Astrocyte (in vitro differentiated cells and primary cell): ENCODE results near the gene NLE1. TPM values are rescaled to one million over a fixed set of nuclear protein-coding genes. Genes with fewer than 3 reads are reported as not detected.

Experiments
- DNase-seq: peaks from one replicate; pipeline ENCODE4 v3.0.0-alpha.2; 2010; ENCODE audit warnings: low read depth
- FAIRE-seq: peaks from 2 replicates; lab custom pipeline; 2011; peaks lifted over from hg19 to GRCh38; lab: Jason Lieb, UNC
- H2AFZ ChIP-seq: 2 replicates; pipeline ENCODE4 v1.6.0; 2012; ENCODE audit warnings: low read depth, low read length, inconsistent platforms
- H3K27ac ChIP-seq: 2 replicates; pipeline ENCODE4 v1.5.1; 2011; ENCODE audit warnings: low read depth, low read length, inconsistent platforms
- H3K27me3 ChIP-seq: 2 replicates; pipeline ENCODE4 v1.6.0; 2011; ENCODE audit warnings: low read length, inconsistent platforms; ENCODE audit not compliant: insufficient read depth
- H3K36me3 ChIP-seq: 2 replicates; pipeline ENCODE4 v1.5.1; 2011; ENCODE audit warnings: low read length, inconsistent platforms; ENCODE audit not compliant: insufficient read depth
- H3K4me1 ChIP-seq: 2 replicates; pipeline ENCODE4 v1.5.1; 2011; ENCODE audit warnings: low read length, inconsistent platforms; ENCODE audit not compliant: insufficient read depth
- H3K4me2 ChIP-seq: 2 replicates; pipeline ENCODE4 v1.6.0; 2012; ENCODE audit warnings: low read length, inconsistent platforms
- H3K4me3 ChIP-seq: 2 replicates; pipeline ENCODE4 v1.5.1; 2011; ENCODE audit warnings: low read depth, mild to moderate bottlenecking, low read length, inconsistent platforms; ENCODE audit not compliant: insufficient read depth
- H3K79me2 ChIP-seq: 2 replicates; pipeline ENCODE4 v1.6.0; 2012; ENCODE audit warnings: mild to moderate bottlenecking, low read length, inconsistent platforms; ENCODE audit not compliant: insufficient read depth
- H3K9ac ChIP-seq: 2 replicates; pipeline ENCODE4 v1.6.0; 2012; ENCODE audit warnings: mild to moderate bottlenecking, low read length, inconsistent platforms
- H3K9me3 ChIP-seq: 2 replicates; pipeline ENCODE4 v1.5.1; 2012; ENCODE audit warnings: low read depth, mild to moderate bottlenecking, low read length, inconsistent platforms; ENCODE audit not compliant: insufficient read depth
- H4K20me1 ChIP-seq: 2 replicates; pipeline ENCODE4 v1.6.0; 2012; ENCODE audit warnings: low read length, inconsistent platforms; ENCODE audit not compliant: insufficient read depth
- H3K27ac Mint-ChIP-seq: one replicate; pipeline ENCODE4 v1.8.0; 2021; ENCODE audit warnings: mild to moderate bottlenecking, mixed read lengths; ENCODE audit not compliant: unreplicated experiment
- H3K27me3 Mint-ChIP-seq: one replicate; pipeline ENCODE4 v1.8.0; 2021; ENCODE audit warnings: low read depth, mixed read lengths; ENCODE audit not compliant: unreplicated experiment
- H3K36me3 Mint-ChIP-seq: one replicate; pipeline ENCODE4 v1.8.0; 2021; ENCODE audit warnings: low read depth, mixed read lengths; ENCODE audit not compliant: unreplicated experiment
- H3K4me1 Mint-ChIP-seq: one replicate; pipeline ENCODE4 v1.8.0; 2021; ENCODE audit warnings: low read depth, mixed read lengths; ENCODE audit not compliant: unreplicated experiment
- H3K4me3 Mint-ChIP-seq: one replicate; pipeline ENCODE4 v1.8.0; 2021; ENCODE audit warnings: mild to moderate bottlenecking, moderate library complexity, mixed read lengths; ENCODE audit not compliant: unreplicated experiment
- H3K9me3 Mint-ChIP-seq: one replicate; pipeline ENCODE4 v1.8.0; 2021; ENCODE audit warnings: mild to moderate bottlenecking, mixed read lengths; ENCODE audit not compliant: unreplicated experiment
- EZH2 ChIP-seq: IDR thresholded peaks from 2 replicates; pipeline ENCODE4 v1.6.1; 2012; ENCODE audit warnings: mild to moderate bottlenecking, low read length, inconsistent platforms; ENCODE audit not compliant: insufficient read depth
- total RNA-seq: library from RNA; stranded (reverse); gene quantifications from 2 replicates; pipeline ENCODE4 v1.2.1, GENCODE V29; 2021
- TF ChIP-seq, protein P1 (sequence below): IDR thresholded peaks from 2 replicates; pipeline ENCODE4 v1.5.1; 2011; ENCODE audit warnings: low read depth, mild to moderate bottlenecking, inconsistent platforms, low read length, moderate library complexity; ENCODE audit not compliant: insufficient read depth

NLE1 gene
- total RNA-seq, 1 donor from 2014 or later = 19.8 TPM

DNA sequence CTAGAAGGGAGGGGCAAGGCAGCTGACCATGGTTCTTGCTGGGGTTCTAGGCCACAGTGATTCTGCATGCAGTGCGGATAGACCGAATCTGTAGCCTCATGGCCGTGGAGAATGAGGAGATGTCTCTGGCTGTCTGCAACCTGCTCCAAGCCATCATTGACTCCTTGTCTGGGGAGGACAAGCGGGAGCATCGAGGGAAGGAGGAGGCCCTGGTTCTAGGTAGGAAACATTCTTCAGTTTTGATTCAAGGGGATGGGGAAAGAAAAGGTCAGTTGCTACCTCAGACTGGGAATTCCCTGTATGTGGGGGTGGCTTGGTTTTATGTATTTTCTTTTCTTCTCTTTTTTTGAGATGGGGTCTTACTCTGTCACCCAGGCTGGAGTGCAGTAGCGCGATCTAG is 13.1 kb upstream of the NLE1 start:
- no peak overlapping the region for H3K27ac ChIP-seq
- H3K4me3 ChIP-seq = no peak overlapping the region
- H3K4me3 Mint-ChIP-seq = no peak overlapping the region
- peaks cover 3% of the 10 kb centered on the region for H3K27me3 ChIP-seq
- no peak for DNase-seq
- no peak for FAIRE-seq
- no peak overlapping the region for H2AFZ ChIP-seq
- H3K9ac ChIP-seq = no peak overlapping the region
- TF ChIP-seq, protein P1, sequence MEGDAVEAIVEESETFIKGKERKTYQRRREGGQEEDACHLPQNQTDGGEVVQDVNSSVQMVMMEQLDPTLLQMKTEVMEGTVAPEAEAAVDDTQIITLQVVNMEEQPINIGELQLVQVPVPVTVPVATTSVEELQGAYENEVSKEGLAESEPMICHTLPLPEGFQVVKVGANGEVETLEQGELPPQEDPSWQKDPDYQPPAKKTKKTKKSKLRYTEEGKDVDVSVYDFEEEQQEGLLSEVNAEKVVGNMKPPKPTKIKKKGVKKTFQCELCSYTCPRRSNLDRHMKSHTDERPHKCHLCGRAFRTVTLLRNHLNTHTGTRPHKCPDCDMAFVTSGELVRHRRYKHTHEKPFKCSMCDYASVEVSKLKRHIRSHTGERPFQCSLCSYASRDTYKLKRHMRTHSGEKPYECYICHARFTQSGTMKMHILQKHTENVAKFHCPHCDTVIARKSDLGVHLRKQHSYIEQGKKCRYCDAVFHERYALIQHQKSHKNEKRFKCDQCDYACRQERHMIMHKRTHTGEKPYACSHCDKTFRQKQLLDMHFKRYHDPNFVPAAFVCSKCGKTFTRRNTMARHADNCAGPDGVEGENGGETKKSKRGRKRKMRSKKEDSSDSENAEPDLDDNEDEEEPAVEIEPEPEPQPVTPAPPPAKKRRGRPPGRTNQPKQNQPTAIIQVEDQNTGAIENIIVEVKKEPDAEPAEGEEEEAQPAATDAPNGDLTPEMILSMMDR = no peak
- no peak for TF ChIP-seq EZH2
- H3K4me1 Mint-ChIP-seq = peaks cover 3% of the 10 kb centered on the region
- H3K4me1 ChIP-seq = no peaks in the 10 kb centered on the region
- H4K20me1 ChIP-seq = no peaks in the 10 kb centered on the region
- no peak overlapping the region for H3K4me2 ChIP-seq
- H3K9me3 Mint-ChIP-seq = no peaks in the 10 kb centered on the region
- peaks cover 7% of the 10 kb centered on the region for H3K27me3 Mint-ChIP-seq
- no peaks in the 10 kb centered on the region for H3K36me3 Mint-ChIP-seq
- no peaks in the 10 kb centered on the region for H3K9me3 ChIP-seq
- H3K79me2 ChIP-seq = no peaks in the 10 kb centered on the region
- H3K36me3 ChIP-seq = no peaks in the 10 kb centered on the region
- no peak overlapping the region for H3K27ac Mint-ChIP-seq

DNA sequence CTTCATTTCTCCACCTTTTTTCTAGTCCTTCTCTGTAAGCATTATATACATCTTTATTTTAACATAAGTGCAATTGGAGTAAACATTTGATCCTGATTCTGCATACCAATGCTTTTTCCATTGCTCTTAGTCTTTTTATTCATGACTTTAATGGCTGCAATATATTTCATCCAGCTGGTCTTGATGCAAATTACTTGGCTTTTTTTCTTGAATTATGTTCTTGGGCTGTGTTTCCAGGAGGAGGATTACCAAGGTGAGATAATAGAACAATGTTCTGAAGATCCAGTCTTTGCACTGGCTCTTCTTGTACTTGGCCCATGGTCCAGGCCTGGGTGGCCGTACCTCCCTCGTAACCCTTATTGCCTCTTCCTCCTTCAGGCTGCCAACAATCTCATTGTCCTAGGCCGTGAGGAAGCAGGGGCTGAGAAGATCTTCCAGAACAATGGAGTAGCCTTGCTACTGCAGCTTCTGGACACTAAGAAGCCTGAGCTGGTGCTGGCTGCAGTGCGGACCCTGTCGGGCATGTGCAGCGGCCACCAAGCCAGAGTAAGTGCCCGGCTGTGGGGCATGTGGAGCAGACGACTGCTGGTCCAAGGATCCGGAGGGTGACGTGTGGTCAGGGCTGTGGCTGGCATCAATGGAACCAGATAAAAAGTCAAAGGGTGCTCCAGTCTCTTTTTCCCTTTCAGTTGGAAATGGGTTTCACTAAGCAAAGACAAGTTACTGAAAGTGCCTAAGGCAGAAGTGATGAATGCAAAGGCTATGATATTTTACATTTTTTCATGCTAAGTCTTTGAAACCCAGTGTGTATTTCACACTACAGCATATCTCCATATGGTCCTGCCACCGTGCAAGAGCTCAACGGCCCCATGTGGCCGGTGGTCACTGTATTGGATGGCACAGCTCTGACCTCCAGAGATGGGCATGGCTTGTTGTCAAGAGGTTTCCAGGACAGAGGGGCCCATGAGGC is 12.4 kb upstream of the NLE1 start:
- Histone ChIP-seq H3K27me3 (peaks cover 3% of the 10 kb centered on the region), H2AFZ (no peak overlapping the region), H3K9me3 (no peaks in the 10 kb centered on the region), H3K4me2 (no peak overlapping the region), H4K20me1 (no peaks in the 10 kb centered on the region), H3K79me2 (no peaks in the 10 kb centered on the region), H3K9ac (no peak overlapping the region), H3K4me3 (no peak overlapping the region), H3K36me3 (no peaks in the 10 kb centered on the region), H3K4me1 (no peaks in the 10 kb centered on the region), H3K27ac (no peak overlapping the region)
- no peaks in the 10 kb centered on the region for H3K4me1 Mint-ChIP-seq
- H3K36me3 Mint-ChIP-seq = no peaks in the 10 kb centered on the region
- H3K9me3 Mint-ChIP-seq = no peaks in the 10 kb centered on the region
- peaks cover 6% of the 10 kb centered on the region for H3K27me3 Mint-ChIP-seq
- FAIRE-seq (no peak), DNase-seq (no peak)
- TF ChIP-seq EZH2 = no peak
- TF ChIP-seq, protein P1 = no peak
- no peak overlapping the region for H3K27ac Mint-ChIP-seq
- H3K4me3 Mint-ChIP-seq = no peak overlapping the region
